GM21619 (cell line): ENCODE data around the gene ELFN1.

Experiments used
- ATAC-seq: cut with Tn5 transposase; IDR thresholded peaks from one replicate; pipeline ENCODE4 v1.9.1; 2021; ENCODE audit not compliant: unreplicated experiment

Gene ELFN1

GRCh38 chr7:1642291-1642731, 27.8 kb upstream of the ELFN1 start:
- ATAC-seq = no peak

DNA sequence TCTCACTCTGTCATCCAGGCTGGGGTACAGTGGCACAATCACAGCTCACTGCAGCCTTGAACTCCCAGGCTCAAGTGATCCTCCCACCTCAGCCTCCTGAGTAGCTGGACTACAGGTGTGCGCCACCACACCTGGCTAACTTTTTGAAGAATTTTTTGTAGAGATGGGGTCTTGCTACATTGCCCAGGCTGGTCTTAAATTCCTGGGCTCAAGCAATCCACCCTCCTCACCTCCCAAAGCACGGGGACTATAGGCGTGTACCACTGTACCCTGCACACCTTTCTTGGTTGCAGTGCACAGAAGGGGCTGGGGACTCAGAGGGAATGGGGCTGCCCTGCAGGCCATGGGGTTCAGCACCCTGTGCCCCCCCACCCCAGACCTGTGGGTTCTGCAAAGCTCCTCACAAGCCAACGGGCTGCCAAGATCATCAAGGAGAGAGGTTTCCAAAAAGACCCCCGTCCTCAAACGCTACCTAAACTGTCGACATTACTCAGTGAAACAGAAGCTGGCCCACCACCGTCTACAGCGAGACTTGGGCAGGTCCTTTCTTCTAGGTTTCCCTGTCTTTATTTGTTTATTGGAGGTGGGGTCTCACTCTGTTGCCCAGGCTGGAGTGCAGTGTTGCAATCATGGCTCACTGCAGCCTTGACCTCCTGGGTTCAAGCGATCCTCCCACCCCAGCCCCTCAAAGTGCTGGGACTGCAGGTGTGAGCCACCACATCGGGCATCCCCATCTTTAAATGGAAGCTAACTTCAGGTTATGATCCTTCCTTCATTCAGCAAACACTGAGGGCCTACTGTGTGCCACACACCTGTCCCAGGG, 26.6 kb upstream of the ELFN1 start:
- ATAC-seq = no peak

GRCh38 chr7:1644341-1645070, 25.6 kb upstream of the ELFN1 start:
- no peak for ATAC-seq

DNA sequence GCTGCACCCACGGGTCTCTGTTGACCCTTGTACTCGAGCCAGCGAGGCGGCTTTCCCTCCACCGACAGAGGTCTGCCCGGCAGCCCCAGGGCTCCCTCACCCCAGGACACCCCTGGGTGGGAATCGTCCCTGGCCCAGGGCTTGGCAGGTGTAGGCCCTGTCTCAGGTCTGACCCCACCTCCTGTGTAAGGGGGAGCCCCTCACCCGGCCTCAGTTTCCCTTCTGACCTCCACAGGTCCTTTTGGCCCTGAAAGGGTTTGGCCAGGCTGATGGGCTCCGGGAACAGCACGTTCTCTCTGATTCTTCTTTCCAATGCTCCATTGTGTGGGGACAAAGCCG, 25.0 kb upstream of the ELFN1 start:
- ATAC-seq = no peak

- ATAC-seq = no peak
Measured at GRCh38 chr7:1645476-1645875, 24.6 kb upstream of the ELFN1 start.

DNA sequence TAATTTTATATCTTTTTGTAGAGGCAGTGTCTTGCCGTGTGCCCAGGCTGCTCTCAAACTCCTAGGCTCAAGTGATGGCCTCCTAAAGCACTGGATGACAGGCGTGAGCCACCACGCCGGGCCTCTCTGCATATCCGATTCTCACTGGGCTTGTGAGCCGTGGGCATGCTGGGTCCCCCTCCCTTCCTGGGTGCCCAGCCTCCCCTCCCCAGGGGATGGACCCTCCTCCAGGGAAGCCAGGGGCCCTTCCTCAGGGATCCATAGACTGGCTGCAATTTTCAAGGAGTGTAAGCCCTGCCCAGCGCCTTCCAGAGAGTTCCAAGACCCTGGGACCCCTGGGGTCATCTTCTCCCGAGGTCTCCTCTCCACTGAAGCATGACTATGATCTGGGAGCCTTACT, 23.7 kb upstream of the ELFN1 start:
- ATAC-seq = no peak

DNA sequence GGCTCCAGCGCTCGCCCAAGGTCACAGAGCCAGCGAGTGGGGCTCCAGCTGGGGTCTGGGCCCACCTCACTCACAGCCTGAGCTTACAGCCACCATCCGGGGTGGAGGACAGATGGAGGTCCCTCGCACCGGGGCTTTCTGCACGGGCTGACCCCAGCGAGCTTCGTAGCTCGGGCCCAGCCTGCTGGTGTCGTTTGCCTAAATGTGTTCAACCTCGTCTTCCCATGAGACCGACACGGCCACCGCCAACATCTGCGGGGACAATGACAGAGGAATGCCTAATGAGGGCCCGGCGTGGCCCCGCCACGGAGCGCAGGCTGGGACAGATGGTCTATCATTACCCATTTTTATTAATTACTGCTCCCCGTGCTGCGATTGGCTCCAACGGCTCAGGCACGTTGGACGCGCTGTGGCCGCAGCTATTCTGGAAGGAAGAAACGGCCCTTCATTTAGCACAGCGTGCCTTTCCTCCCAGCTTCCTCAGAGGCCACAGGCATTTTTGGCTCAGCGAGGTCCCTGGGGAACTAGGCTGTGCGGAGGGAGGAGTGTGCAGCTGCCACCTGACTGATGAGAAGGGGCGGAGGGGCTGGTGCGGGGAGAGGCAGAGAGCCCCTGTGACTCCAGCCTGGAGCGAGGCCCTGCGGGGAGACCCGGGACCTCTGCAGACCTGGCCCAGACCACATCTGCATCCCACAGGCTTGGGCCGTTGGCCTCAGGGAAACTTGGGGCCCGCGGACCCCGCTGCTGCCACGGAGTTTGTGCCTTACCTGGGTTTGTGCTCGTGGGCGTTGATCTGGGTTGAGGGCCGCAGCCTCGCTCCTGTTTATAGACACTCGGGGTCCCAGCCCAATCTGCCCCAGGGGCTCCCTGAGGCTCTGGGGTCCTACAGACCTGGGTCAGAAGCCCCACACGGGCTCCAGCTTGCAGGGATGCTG, 22.9 kb upstream of the ELFN1 start:
- ATAC-seq = no peak

DNA sequence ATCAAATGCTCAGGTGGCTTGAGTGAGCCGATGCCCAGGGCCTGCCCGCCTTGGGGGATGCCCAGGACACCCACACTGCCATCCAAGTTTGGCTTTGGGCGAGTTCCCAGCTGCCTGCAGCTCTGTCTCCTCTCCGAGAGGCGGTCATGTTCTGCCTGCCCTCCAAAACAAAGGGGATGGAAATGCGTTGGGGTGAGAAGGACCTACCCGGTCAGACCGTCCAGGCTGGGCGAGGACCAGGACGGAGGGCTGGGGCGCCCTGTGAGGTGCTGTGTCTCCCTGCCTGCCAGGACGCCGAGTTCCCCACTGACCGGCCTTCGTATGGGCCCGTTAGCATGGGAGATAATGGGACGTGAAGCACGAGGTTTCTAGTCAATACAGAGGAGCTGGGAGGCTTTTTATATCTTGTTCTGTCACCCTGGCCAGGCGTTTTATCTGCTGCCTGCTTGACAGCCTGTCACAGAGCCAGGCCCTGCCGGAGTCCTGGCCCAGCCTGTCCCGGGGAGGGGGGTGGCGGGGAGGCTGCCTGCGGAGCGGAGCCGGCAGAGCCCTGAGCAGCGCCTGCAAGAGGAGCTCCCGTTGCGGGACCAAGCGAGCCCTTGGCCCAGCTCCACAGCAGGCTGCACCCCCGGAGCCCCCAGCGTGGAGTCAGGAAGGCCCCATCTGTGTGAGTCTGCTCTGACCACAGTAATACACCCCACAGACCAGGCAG, 22.0 kb upstream of the ELFN1 start:
- ATAC-seq = no peak

- no peak for ATAC-seq
Measured at GRCh38 chr7:1649751-1650326, 20.2 kb upstream of the ELFN1 start.

GRCh38 chr7:1650363-1651030, 19.6 kb upstream of the ELFN1 start:
- ATAC-seq = no peak

GRCh38 chr7:1651031-1651446, 19.0 kb upstream of the ELFN1 start:
- no peak for ATAC-seq

DNA sequence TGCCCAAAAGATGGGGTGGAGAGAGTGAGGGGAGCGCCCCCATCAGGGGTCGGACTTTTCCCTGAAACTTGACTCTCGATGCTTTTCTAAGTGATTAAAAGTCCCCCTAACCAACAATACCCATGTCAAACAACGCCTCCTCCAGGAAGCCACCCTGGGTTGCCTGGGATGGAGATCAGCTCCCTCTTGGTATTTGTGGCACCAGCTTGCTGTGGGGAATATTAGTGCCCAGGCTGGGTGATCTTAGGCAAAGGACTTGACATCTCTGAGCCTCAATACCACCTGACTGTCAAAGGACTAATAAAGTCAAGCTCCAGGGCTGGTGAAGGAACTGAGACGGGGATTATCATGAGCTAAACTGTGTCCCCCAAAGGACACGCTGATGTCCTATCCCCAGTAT, 18.2 kb upstream of the ELFN1 start:
- ATAC-seq = no peak

DNA sequence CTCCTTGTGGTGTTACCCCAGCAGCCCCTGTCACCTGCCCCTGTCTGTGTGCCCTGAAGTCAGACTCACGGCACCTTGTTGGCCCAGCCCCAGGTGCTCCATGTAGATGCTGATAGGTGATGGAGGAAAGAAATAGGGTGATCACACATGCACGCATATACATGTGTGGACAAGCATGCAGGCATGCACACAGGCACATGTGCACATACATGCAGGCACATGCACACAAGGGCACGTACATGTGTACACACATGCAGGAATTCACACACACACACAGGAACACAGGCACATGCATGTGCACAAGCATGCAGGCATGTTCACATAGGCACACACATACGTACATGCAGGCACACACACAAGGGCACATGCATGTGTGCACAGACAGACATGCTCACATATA, 16.6 kb upstream of the ELFN1 start:
- no peak for ATAC-seq

DNA sequence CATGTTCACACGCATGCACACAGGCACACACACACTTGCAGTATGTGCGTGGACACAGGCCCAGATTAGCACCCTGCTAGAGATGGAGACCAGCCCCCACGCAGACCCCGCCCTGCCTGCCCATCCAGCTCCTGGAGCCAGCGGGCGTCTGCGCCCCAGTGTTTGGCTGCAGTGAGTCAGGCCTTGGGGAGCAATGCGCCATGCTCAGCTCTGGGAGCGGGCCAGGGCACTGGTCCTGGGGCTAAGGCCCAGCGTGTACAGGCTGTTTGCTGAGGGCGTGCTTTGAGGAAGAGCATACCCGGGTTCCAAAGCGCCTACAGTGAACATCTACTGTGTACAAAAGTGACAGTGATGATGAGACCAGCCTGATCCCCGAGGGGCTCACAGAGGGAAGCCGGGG, 16.0 kb upstream of the ELFN1 start:
- ATAC-seq = no peak

DNA sequence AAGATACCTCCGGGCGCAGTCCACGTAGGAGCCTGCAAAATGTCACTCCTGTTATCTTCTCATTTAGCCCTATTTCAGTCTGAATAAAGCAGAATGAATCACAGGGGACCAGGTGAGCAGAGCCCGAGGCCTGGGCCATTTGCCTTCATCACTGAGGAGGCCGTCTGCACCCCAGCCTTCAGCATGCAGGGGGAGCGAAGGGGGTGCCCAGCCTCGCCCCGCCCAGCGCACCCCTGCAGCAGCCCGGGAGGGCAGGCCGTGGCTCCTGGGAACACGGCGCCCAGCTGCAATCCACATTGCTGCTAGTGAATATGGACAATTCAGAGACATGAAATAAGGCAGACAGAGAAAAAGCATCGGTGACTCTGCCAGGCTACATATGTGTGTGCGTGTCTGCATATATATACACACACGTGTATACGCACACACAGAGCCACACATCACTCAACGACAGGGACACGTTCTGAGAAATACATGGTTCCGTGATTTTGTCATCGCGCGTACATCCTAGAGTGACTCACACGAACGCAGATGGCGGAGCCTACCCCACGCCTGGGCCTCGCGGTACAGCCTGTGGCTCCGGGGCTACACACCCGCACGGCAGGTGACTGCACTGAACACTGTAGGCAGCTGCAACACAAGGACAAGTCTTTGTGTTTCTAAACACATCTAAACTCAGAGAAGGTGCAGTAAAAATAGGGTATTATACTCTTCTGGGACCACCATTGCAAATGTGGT, 15.2 kb upstream of the ELFN1 start:
- ATAC-seq = no peak

DNA sequence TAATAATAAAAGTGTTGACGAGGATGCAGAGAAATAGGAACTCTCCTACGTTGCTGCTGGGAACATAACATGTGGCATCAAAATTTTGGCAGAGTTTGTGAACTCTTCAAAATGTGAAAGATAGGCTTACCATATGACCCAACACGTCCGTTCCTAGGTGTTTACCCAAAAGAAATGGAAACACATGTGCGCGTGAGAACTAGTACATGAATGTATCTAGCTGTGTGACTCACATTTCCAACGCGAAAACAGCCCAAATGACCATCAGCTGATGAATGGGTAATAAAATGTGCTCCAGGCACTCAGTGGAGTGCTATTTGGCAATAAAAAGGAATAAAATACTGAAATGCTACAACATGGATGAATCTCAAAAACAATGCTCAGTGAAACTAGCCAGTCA, 10.4 kb upstream of the ELFN1 start:
- no peak for ATAC-seq

DNA sequence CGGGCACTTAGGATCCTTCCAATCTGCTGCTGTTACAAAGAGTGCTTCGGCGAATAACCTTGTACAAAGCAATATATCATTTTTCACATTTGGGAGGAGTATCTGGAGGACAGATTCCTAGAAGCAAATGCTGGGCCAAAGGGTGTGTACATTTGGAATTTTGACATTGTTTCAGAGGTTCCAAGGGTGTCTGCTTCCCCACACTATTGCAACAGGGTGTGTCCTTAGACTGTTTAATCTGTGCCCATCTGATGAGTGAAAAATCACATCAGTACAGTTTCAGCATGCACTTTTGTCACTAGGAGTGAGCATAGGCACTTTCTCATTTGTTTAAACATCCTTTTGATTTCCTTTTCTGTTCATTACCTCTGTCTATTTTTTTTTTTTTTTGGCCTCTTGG, 8.6 kb upstream of the ELFN1 start:
- no peak for ATAC-seq

DNA sequence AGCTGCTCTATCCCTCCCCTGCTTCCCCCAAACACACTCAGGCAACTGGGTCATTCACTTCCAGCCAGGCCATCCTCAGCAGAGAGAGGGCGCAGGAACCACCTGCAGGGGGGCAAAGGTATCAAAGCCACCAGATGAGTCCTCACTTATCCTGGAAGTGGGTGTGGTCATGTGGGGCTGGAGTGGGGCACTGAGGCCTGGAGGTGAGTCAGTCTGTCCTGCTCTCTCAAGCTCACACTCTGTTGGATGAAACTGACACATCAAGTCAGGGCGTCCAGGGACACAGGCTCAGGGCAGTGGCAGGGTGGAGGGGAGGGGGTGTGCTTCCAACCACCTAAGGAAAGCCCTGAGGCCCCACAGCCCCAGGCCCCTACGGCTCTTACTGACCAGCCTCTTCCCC, 8.0 kb upstream of the ELFN1 start:
- no peak for ATAC-seq

DNA sequence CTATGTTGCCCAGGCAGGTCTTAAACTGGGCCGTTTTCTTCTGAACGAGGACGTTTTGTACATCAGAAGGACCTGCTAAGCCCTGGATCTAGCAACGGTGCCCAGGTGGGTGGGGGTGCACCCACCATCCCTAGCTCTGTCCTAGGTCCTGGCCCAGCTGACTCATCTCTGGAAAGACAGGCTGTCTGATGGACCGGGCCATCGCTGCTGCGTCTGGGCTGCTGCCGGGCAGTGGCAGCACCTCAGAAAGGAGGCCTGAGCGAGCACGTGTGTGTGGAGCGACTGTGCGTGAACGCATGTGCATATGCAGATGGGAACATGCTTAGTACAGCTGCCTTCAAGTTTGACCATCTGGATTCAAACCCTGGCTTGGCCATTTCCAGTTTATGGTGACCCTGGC, 7.3 kb upstream of the ELFN1 start:
- no peak for ATAC-seq
